Gastroesophageal sphincter (tissue), 4 donors: ENCODE data around the gene CAPN12. TPM values are rescaled to one million over a fixed set of nuclear protein-coding genes. Genes with fewer than 3 reads are reported as not detected.

Experiments
- ATAC-seq: fragments of 150-250 bp; one replicate; pipeline ENCODE4 v1.9.1; 2016; ENCODE audit warnings: mild to moderate bottlenecking, moderate library complexity
- H3K27ac ChIP-seq, 4 donors: fragments of 200-600 bp; sonication (generic) in 3 of 4; 1 replicate in 3 of 4; 2 replicates in 1 of 4; pipeline ENCODE4 v1.5.1; 2016 to 2019
- H3K27me3 ChIP-seq: fragments of 200-600 bp; sonication (generic); one replicate; pipeline ENCODE4 v1.5.1; 2019
- H3K36me3 ChIP-seq, 2 donors: fragments of 200-600 bp; sonication (generic); one replicate each; pipeline ENCODE4 v1.5.1; 2019; ENCODE audit warnings: control low read depth in 1 of 2
- H3K4me1 ChIP-seq, 3 donors: fragments of 200-600 bp; sonication (generic); 1 replicate in 2 of 3; 2 replicates in 1 of 3; pipeline ENCODE4 v1.5.1; 2016 to 2019; ENCODE audit warnings: control low read depth in 2 of 3
- H3K4me3 ChIP-seq, 2 donors: fragments of 200-600 bp; sonication (generic); one replicate each; pipeline ENCODE4 v1.5.1; 2019; ENCODE audit warnings: mild to moderate bottlenecking in 1 of 2, moderate library complexity in 1 of 2
- H3K9me3 ChIP-seq, 3 donors: fragments of 200-600 bp; sonication (generic); one replicate each; pipeline ENCODE4 v1.5.1; 2017 to 2019; ENCODE audit warnings: control low read depth in 2 of 3
- EP300 ChIP-seq: sonication (generic); formaldehyde crosslinking; IDR thresholded peaks from one replicate; pipeline ENCODE4 v1.6.1; 2017; ENCODE audit warnings: antibody characterized with exemption, mild to moderate bottlenecking
- POLR2A ChIP-seq, 2 donors: fragments of 450-650 bp; IDR thresholded peaks; one replicate each; pipeline ENCODE4 v1.6.1; 2017; ENCODE audit warnings: antibody characterized with exemption in 2 of 2, mild to moderate bottlenecking in 2 of 2, moderate library complexity in 1 of 2
- POLR2AphosphoS5 ChIP-seq: sonication (generic); formaldehyde crosslinking; IDR thresholded peaks from one replicate; pipeline ENCODE4 v1.6.1; 2017; ENCODE audit warnings: antibody characterized with exemption
- WGBS, 2 donors: methylation state at CpG; one replicate each; pipeline ENCODE4 v1.1.5; 2018; ENCODE audit warnings: low coverage in 1 of 2; 5-methylcytosine and 5-hydroxymethylcytosine counted together
- total RNA-seq, 4 donors: library from RNA; depleted of rRNA; stranded (reverse); fragments of >200 nt; gene quantifications; one replicate each; pipeline ENCODE4 v1.1.0, GENCODE V29; 2016
- TF ChIP-seq, protein P1 (sequence below), 4 experiments: fragments of 200-600 bp in 2 of 4; fragments of 450-650 bp in 2 of 4; sonication (generic) in 1 of 4; IDR thresholded peaks; one replicate each; pipeline ENCODE4 v1.5.1; 2017 to 2019; ENCODE audit warnings: antibody characterized with exemption in 4 of 4, mild to moderate bottlenecking in 2 of 4, moderate library complexity in 2 of 4

Gene CAPN12
- total RNA-seq, 4 donors from 2014 or later = 0.93 to 2.2 (median 1.1) TPM; not detected in 1

DNA sequence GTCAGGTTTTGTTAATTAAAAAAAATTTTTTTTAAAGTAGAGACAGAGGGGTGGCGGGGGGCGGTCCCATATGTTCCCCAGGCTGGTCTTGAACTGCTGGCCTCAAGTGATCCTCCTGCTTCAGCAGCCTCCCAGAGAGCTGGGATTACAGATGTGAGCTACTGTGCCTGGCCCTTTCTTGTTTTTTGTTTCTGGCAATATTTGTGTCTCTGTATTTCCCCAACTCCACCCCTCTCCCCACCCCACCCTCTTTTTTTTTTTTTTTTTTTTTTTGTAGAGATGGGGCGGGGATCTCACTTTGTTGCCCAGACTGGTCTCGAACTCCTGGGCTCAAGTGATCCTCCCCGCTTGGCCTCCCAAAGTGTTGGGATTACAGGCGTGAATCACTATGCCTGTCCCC is 600 bp upstream of the CAPN12 start:
- Histone ChIP-seq H3K27me3 (no peaks in the 10 kb centered on the region), H3K36me3 (no peaks in the 10 kb centered on the region), H3K27ac (no peak overlapping the region), H3K4me1 (no peaks in the 10 kb centered on the region), H3K4me3 (no peak overlapping the region), H3K9me3 (no peaks in the 10 kb centered on the region)
- ATAC-seq = no peak
- 79 to 81% methylated on average over 4 of the region's 6 CpGs for WGBS, 2 donors
- TF ChIP-seq POLR2A (IDR thresholded peaks at IDR 0.05) = no peak
- TF ChIP-seq EP300 = no peak
- TF ChIP-seq, protein P1, sequence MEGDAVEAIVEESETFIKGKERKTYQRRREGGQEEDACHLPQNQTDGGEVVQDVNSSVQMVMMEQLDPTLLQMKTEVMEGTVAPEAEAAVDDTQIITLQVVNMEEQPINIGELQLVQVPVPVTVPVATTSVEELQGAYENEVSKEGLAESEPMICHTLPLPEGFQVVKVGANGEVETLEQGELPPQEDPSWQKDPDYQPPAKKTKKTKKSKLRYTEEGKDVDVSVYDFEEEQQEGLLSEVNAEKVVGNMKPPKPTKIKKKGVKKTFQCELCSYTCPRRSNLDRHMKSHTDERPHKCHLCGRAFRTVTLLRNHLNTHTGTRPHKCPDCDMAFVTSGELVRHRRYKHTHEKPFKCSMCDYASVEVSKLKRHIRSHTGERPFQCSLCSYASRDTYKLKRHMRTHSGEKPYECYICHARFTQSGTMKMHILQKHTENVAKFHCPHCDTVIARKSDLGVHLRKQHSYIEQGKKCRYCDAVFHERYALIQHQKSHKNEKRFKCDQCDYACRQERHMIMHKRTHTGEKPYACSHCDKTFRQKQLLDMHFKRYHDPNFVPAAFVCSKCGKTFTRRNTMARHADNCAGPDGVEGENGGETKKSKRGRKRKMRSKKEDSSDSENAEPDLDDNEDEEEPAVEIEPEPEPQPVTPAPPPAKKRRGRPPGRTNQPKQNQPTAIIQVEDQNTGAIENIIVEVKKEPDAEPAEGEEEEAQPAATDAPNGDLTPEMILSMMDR (IDR thresholded peaks at IDR 0.05) = no peak
- TF ChIP-seq POLR2AphosphoS5 = no peak

DNA sequence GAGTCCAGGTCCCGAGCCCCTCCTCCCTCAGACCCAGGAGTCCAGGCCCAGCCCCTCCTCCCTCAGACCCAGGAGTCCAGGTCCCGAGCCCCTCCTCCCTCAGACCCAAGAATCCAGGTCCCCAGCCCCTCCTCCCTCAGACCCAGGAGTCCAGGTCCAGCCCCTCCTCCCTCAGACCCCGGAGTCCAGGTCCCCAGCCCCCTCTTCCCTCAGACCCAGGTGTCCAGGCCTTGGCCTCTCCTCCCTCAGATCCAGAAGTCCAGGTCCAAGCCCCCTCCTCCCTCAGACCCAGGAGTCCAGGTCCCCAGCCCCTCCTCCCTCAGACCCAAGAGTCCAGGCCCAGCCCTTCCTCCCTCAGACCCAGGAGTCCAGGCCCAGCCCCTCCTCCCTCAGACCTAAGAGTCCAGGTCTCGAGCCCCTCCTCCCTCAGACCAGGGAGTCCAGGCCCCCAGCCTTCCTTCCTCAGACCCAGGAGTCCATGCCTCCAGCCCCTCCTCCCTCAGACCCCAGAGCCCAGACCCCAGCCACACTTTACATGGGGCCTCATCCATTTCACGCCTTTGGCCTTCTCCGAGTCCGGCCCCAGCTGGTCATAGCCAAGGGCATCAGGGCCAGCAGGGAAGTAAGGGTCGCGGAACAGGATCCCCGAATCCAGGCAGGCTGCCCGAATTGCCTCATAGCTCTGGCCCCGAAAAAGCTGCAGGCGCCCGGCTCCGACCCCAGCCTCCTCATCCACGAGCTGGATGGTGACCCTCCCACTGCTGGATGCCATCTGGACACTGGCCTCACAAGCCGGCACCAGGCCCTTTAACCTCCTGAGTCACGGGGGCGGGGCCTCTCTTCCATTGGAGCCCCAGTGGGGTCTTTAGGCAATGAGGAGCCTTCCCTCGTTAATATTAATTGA is 628 bp downstream of the CAPN12 start:
- no peak overlapping the region for H3K27ac ChIP-seq
- H3K4me3 ChIP-seq = no peak overlapping the region
- 67% methylated on average over 4 of the region's 20 CpGs; no CpG with 5 or more reads in 1 of the 2 donors for WGBS, 2 donors
- no peaks in the 10 kb centered on the region for H3K4me1 ChIP-seq
- H3K27me3 ChIP-seq = no peaks in the 10 kb centered on the region
- no peaks in the 10 kb centered on the region for H3K36me3 ChIP-seq
- TF ChIP-seq EP300 (no peak), POLR2A (IDR thresholded peaks at IDR 0.05) (no peak), POLR2AphosphoS5 (no peak)
- TF ChIP-seq, protein P1 (IDR thresholded peaks at IDR 0.05) = no peak
- ATAC-seq = no peak
- H3K9me3 ChIP-seq = no peaks in the 10 kb centered on the region

DNA sequence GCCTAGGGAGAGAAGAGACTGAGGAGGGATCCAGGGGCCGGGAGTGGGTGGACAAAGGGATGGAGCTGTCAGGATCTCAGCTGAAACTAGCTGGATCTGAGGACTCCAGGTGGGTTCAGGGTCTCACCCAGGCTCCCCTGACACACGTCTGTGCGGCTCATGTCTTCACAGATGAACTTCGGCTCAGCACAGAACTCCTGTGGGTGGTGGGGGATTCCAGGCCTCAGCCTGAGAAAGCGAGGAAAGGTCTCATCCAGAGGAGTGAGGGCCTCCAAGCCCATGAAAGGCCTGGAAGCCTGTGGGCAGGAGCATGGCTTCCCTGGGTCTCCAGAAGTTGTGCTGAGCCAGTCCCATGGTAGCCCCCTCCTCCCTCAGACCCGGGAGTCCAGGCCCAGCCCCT is 1.4 kb downstream of the CAPN12 start:
- Histone ChIP-seq H3K27me3 (no peaks in the 10 kb centered on the region), H3K9me3 (no peaks in the 10 kb centered on the region), H3K4me1 (no peaks in the 10 kb centered on the region), H3K36me3 (no peaks in the 10 kb centered on the region), H3K27ac (no peak overlapping the region), H3K4me3 (no peak overlapping the region)
- TF ChIP-seq POLR2A (IDR thresholded peaks at IDR 0.05) = no peak
- no peak for TF ChIP-seq EP300
- TF ChIP-seq, protein P1 (IDR thresholded peaks at IDR 0.05) = no peak
- TF ChIP-seq POLR2AphosphoS5 = no peak
- no peak for ATAC-seq
- 93 to 100% methylated on average over 1 to 6 of the region's 6 CpGs for WGBS, 2 donors

GRCh38 chr19:38742296-38742695 is 2.0 kb downstream of the CAPN12 start:
- no peaks in the 10 kb centered on the region for H3K36me3 ChIP-seq
- peaks cover 0 to 1% (median 0%) of the 10 kb centered on the region in 3 donors for H3K4me1 ChIP-seq
- H3K27ac ChIP-seq = no peak overlapping the region
- H3K27me3 ChIP-seq = no peaks in the 10 kb centered on the region
- 90% methylated on average over 8 of the region's 9 CpGs; no CpG with 5 or more reads in 1 of the 2 donors for WGBS, 2 donors
- no peak overlapping the region for H3K4me3 ChIP-seq
- ATAC-seq = no peak
- TF ChIP-seq, protein P1 (IDR thresholded peaks at IDR 0.05) = no peak
- TF ChIP-seq POLR2AphosphoS5 = no peak
- no peak for TF ChIP-seq POLR2A (IDR thresholded peaks at IDR 0.05)
- no peak for TF ChIP-seq EP300
- no peaks in the 10 kb centered on the region for H3K9me3 ChIP-seq

- WGBS, 2 donors = 87 to 97% methylated on average over 3 to 12 of the region's 15 CpGs
- H3K4me1 ChIP-seq = peaks cover 0 to 7% (median 0%) of the 10 kb centered on the region in 3 donors
- TF ChIP-seq, protein P1 (IDR thresholded peaks at IDR 0.05) = no peak
- TF ChIP-seq EP300 = no peak
- TF ChIP-seq POLR2AphosphoS5 = no peak
- no peak for TF ChIP-seq POLR2A (IDR thresholded peaks at IDR 0.05)
- H3K27ac ChIP-seq = no peak overlapping the region
- H3K9me3 ChIP-seq = no peaks in the 10 kb centered on the region
- no peaks in the 10 kb centered on the region for H3K36me3 ChIP-seq
- H3K4me3 ChIP-seq = no peak overlapping the region
- H3K27me3 ChIP-seq = no peaks in the 10 kb centered on the region
- no peak for ATAC-seq
Measured at GRCh38 chr19:38741670-38742069, 2.6 kb downstream of the CAPN12 start.
